DMS 273 treated with DMSO at 0.1 percent for 48 hours (cell line): ENCODE measurements around the gene OR1A2.
"Not testable (repeated sequence)": the region's sequence is repeated elsewhere in the genome, so short reads cannot be mapped to it uniquely, and the experiment has no call there.

ENCODE experiments used
- DNase-seq: peaks from one replicate; lab custom pipeline; 2025; lab: John Stamatoyannopoulos, UW

The OR1A2 gene, protein sequence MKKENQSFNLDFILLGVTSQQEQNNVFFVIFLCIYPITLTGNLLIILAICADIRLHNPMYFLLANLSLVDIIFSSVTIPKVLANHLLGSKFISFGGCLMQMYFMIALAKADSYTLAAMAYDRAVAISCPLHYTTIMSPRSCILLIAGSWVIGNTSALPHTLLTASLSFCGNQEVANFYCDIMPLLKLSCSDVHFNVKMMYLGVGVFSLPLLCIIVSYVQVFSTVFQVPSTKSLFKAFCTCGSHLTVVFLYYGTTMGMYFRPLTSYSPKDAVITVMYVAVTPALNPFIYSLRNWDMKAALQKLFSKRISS

DNA sequence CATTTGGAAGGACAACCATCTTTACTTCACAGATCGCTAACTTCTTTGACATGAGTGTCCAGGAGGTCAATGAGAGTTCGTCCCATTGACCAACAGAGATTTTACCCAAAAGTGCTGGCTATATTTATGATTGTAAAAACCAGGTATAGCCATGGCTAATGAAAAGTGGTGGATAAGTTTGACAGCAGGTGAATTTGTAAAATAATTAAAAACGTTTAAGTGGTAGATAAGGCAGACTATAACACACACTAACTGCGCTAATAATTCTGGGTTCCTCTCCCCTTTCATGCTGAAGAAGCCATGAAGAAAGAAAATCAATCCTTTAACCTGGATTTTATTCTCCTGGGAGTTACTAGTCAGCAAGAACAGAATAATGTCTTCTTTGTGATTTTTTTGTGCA lies at the start of gene OR1A2:
Gene OR1A2 (plus strand): TSS at position 301 of the 400 bp plus-strand sequence. CDS start 0 bp downstream, at position 301.
- no peak for DNase-seq

DNA sequence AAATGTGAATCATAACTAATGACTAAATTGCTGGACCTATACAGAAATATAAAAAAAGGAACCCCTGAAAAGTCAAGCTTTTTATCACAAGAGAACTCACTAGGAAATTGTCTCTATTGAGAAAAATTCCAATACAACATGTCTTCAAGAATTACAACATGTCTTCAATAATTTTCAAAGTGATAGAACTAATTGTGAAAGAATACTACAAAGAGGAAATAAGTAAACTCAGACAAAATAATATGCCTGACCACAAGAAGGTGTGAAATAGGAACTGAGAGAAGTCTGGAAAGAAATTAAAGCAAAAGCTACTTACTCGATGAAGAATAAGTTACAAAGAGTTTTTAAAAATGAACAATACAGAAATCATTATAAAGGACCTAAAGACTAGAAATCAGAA lies 40.1 kb upstream of the OR1A2 start:
- no peak for DNase-seq

DNA sequence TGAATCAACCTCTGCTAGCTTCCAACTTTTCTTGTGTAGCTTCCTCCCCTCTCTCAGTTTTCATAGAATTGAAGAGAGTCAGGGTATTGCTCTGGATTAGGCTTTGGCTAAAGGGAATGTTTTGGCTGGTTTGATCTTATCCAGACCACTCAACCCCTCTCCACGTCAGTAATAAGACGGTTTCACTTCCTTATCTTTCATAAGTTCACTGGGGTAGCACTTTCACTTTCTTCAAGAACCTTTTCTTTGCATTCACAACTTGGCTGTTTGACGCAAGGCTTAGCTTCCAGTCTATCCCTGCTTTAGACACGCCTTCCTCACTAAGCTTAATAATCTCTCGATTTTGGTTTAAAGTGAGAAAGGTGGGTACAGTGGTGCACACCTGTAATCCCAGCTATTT lies 29.7 kb upstream of the OR1A2 start:
- DNase-seq: no peak

DNA sequence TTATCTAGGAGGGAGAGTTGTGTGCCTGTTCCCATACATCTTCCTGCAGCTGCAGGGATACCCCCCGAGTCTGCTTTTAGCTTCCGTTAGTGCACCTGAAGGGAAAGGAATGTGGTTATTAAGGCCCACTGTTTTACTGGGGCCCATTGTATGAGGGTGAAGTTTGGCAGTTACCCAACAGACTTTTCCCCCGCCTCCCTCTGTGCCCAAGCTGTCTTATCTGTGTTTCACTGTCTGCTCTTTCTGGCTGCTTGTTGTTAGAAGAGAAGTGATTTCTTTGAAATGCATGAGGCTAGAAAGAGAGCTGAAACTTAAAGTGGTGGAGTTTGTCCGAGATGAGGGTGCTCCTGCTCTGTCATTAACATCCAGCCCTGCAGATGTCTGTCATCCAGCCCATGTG lies 7.4 kb upstream of the OR1A2 start:
- no peak for DNase-seq

DNA sequence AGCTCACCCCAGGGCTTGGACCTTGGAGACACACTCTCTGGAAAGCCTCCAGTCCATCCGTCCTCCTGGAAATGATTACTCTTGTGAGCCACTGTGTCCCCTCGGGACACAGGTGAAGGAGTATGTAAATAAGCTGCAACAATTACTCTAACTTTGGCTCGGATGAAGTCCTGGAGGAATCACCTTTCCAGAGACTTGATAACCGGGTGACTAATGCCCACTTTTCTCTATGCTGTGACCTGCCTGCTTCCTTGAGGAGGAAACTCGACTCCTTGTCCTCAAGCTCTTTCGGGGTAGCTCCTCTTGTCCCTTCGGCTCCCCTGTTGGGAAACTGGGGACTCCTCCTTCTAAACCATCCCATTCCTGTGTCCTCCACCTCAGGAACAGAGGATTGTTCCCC lies 10.0 kb downstream of the OR1A2 start, which contains the start of gene OR1A1:
Gene OR1A1 (plus strand): TSS at position 301 of the 400 bp plus-strand sequence. CDS start 7,954 bp downstream, outside the sequence.
- DNase-seq: no peak

DNA sequence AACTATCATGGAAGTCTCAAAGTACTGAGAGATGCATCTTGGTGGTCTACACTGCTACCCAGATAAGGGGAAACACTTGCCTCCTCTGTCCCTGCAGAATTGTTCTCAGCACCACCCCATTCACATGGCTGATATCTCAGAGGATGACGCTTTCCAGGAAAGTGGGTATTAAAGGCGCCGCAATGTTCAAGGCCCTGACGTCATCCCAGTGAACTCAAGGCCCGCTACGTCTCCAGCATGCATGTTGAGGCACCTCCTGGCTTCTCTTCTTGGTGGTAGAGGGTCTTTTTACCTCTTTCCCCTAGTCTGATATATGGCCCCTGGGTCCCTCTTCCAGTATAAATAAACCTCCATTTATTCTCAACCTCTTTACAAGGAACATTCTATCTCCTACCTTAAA lies 11.2 kb downstream of the OR1A2 start:
- DNase-seq: no peak

DNA sequence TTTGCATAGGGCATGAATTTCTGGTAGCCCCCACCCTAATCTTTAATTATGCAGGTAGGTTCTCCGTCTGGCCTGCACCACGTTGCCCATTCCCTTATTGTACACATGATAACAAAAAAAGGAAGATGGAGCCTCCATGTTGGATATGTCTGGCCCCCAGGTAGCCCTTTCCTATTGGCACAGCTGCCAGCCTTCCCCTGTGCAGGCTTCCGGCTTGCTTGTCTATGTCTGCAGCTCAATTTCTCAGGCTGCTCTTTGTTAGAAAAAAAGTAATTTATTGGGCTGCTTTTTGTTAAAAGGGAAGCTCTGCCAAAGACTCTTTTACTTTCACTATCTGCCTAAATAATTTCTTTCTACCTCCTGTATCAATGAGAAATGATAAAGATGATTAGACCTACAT lies 15.7 kb downstream of the OR1A2 start:
- no peak for DNase-seq

DNA sequence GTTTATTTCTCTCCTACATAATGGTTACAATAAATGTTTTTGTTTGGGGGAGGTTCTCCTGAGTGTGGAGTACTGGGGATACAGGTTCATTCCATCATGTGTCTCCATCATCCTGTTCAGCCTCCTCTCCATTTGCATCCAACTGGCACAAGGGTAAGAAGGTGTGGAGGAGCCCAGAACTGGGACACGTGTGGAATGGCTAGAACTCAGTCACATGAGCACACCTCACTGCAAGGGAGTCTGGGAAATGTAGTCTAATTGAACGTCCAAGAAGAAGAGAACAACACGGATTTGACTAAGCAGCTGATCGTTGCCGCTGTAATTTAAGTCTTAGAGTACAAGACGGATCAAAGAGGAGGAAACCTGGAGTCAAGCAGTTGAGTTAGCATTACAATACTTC lies 16.3 kb downstream of the OR1A2 start:
- DNase-seq: no peak

DNA sequence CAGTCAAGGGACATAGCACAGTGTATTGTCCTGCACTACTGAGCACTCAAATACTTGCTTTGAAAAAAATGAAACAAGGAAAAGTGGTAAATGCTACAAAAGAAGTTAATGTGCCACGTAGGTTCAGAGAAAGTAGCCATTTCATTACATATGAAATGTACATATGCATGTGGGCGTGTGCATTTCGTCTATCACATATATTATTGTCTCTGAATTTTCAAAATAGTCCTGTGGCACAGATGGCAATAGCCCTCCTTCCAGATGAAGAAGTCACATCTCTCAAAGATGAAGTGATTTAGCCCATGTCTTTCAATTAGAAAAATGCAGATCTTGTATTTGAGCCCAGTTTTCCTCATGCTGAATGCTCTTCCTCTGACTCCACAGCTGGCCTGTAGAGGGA lies 22.7 kb downstream of the OR1A2 start:
- DNase-seq: not testable (repeated sequence)

DNA sequence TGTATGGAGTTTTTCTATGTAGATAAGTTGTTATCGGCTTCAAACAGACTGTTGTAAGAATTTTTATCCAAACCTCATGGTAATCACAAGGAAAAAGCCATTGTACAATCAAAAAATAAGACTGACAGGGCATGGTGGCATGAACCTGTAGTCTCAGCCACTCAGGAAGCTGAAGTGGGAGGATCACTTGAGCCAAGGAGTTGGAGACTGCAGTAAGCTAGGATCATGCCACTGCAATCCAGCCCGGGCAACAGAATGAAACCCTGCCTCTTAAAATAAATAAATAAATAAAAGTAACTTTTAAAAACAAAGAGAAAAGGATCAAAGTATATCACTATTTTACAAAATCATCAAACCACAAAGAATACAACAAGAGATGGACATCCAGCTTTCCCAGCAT lies 24.5 kb downstream of the OR1A2 start:
- no peak for DNase-seq

DNA sequence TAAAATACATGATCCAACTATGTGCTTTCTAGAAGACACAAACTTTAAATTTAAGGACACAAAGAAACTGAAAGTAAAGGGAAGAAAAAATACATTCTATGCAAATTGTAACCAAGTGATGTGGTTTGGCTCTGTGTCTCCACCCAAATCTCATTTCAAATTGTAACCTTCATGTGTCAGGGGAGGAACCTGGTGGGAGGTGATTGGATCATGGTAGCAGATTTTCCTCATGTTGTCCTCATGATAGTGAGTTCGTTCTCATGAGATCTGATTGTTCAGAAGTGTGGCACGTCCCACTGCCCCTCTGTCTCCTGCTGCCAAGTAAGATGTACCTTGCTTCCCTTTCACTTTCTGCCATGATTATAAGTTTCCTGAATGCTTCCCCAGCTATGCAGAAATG lies 25.2 kb downstream of the OR1A2 start:
- DNase-seq: no peak

DNA sequence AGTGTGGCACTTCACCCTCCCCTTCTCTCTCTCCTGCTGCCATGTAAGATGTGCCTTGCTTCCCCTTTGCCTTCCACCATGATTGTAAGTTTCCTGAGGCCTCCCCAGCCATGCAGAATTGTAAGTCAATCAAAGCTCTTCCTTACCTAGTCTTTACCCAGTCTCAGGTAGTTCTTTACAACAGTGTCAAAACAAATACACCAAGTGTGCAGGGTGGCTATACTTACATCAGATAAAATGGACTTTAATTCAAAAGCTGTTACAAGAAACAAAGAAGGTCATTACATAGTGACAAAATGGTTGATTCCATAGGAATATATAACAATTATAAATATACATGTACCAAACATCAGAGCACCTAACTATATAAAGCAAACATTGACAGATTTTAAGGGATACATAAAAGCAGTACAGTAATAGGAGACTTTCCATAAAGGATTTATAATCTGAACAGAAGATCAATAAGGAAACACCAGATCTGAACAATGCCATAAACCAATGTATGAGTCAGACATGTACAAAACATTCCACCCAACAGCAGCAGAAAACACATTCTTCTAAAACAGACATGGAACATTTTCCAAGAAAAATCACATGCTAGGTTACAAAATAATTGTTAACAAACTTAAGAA lies 27.5 kb downstream of the OR1A2 start:
- not testable (repeated sequence) for DNase-seq

DNA sequence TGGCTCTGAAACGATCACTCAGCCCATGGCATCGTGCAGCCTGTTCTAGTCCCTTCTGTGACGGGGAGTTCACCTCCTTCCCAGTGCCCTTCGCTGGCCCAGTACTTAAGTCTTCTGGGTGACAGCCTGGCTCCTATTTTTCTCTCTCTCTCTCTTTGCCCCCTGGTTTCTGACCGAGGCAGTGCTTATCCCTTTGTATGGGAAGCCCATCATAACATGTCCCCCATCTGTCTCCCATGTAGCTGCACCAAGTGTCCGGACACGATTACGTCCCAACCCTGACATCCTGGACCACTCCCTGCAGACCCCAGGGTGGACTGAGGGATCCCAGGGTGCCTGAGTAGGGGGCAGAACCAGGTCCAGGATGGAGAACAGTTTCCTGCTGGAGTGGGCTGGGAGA lies 35.0 kb downstream of the OR1A2 start:
- not testable (repeated sequence) for DNase-seq

DNA sequence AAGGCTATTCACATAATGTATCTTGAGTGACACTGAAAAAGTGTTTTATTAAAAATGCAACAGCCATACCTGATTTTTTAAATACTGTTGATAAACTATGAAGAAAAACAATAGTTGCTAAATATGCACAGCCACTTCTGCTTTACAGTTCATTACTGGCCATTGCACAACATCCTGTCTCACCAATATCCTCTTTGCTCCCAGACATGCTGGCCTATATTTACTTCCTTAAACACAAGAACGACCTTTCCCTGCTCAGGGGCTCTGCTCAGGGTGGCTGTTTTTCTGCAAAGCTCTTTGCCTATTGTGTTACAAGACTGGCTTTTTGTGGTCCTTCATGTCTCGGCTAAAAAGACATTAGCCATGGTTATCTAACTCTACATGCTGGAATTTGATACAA lies 41.4 kb downstream of the OR1A2 start:
- DNase-seq: not testable (repeated sequence)

DNA sequence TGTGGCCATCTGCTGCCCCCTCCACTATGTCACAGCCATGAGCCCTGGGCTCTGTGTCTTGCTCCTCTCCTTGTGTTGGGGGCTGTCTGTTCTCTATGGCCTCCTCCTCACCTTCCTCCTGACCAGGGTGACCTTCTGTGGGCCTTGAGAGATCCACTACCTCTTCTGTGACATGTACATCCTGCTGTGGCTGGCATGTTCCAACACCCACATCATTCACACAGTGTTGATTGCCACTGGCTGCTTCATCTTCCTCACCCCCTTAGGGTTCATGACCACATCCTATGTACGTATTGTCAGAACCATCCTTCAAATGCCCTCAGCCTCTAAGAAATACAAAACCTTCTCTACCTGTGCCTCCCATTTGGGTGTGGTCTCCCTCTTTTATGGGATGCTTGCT lies 43.7 kb downstream of the OR1A2 start:
- not testable (repeated sequence) for DNase-seq

DNA sequence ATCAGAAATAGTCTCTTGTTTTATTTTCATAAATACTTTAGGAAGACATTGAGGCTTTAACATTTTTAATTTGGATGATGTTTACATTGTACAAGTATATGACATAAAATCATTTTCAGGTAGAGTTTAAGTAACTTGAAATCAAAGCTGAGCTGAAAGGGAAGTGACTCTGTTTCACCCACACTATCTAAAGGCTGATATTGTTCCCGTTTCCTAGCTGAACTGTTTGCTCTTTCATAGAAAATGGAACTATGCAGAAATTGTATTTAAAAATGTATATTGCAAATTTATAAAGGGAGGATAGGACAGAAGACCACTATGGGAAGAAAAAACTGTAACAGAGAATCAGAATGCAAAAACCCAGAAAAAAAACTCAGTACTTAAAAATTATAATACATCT lies 47.5 kb downstream of the OR1A2 start:
- not testable (repeated sequence) for DNase-seq
